H54 (cell line): ENCODE data around the gene ATOH8.

Experiments used
- DNase-seq: peaks from one replicate; pipeline ENCODE4 v3.0.0; 2011; ENCODE audit warnings: low spot score, mixed read lengths; ENCODE audit not compliant: insufficient read length
- FAIRE-seq: peaks from 3 replicates; lab custom pipeline; 2011; peaks lifted over from hg19 to GRCh38; lab: Jason Lieb, UNC
- POLR2A ChIP-seq: IDR thresholded peaks from 2 replicates; pipeline ENCODE4 v1.6.1; 2011; ENCODE audit warnings: low read depth, mild to moderate bottlenecking, low read length

The ATOH8 gene

DNA sequence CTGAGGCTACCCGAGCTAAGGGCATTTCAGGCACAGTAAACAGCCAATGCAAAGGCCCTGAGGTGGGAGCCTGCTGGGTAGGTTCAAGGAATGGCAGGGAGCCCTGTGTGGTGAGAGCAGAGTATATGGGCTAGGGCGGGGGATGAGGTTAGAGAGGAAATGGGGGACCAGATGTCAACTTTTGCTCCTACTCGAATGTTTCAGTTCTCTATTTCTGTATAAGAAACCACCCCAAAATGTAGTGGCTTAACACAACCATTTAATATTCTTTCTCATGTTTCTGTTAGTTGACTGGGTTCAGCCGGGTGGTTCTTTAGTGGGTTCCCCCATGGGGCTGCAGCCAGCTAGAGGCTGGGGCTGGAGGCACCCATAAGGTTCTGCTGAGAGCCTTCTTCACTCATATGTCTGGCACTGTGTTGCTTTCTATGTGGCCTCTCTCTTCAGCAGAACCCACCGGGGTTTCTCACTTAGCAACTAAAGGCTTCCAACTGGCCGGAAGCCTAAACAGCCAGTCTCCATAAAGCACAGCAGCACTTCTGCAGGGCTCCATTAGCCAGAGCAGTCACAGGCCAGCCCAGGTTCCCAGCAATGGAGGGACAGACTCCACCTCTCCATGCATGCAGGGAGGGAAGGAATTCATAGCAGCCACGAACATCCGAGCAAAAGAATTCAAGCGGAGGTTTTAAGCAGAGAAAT, 5.6 kb upstream of the ATOH8 start:
- no peak for TF ChIP-seq POLR2A
- FAIRE-seq (no peak), DNase-seq (no peak)

DNA sequence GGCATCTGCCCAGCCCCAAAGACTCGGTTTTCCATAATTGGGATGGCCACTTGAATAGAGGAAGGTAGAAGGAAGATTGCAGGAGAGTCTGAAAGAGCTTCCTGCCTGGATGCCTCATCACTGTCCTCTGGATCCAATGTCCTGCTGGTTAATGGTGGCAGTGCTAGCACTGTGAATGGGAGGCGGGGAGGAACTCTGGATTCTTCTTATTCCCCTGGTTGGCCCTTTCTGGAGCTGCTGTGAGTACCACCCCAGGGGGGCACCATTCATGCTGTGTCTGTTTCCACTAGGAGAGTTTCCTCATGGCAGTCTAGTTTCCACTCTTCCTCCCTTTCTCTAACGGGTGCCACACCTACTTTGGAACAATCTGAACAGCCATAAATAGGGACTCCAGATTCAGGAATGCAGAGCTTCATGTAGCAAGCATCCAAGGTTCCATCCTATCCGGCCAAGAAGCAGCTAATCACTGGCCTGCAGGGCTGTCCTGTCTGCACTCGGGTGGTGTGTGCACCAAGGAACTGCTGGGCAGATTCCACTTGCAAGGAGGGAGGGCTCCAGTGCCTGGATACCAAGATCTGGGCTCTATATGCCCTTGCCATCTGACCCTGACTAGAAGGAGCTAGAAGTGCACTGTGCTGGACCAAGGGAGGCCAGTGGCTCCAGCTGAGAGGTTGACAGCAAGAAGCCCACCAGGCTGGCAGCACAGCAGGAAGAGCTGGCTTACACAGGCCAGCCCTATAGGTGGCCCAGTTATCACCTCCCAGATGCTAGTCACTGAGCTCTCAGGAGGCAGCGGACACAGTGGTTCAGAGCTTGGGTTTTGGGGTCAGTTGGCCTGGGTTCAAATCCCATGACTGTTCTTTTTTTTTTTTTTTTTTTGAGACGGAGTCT, 4.6 kb upstream of the ATOH8 start:
- no peak for FAIRE-seq
- DNase-seq: no peak
- no peak for TF ChIP-seq POLR2A

DNA sequence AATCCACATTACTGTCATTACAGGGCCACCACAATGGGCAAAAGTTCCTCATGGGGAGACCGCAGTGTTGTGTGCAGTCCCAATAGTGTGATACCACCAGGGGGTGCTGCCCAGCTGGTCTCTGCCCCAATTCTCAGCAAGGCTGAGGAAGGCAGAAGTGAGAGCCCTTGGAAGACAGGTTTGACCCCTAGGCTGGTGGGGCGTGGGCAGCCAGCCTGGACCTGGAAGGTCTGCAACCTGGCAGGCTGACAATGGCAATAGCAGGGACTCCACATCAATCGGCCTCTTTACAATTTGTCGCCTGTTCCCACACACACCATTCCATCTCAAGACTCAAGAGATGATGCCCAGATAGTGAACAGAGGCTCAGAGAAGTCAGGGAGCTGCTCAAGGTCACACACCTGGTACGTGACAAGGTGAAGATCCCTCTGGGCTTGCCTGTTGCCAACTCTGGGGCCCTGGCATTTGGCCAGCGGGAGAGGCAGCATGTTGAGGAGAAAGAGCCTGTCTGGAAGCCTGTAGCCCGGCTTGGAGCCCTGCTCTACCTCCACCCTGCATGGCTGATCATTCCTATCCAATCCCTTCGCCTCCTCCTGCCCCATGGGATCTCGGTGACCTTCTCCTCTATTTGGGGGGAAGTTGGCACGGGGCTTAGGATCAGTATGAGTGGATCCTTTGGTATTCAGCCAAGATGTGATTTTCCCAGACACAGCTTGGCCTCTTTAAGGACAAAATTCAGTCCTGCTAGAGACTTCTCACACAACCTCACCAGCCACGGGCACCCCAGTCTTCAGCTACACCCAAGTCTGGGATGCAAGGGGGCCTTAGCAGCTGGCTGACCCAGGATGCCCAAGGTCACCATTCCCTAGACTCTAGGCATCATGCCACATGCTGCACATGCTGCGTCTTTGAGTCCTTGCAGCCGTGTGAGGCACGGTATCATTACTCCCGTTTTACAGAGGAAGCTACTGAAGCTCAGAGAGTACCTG, 2.9 kb upstream of the ATOH8 start:
- TF ChIP-seq POLR2A: no peak
- FAIRE-seq: no peak
- DNase-seq: peak; percentile 68

DNA sequence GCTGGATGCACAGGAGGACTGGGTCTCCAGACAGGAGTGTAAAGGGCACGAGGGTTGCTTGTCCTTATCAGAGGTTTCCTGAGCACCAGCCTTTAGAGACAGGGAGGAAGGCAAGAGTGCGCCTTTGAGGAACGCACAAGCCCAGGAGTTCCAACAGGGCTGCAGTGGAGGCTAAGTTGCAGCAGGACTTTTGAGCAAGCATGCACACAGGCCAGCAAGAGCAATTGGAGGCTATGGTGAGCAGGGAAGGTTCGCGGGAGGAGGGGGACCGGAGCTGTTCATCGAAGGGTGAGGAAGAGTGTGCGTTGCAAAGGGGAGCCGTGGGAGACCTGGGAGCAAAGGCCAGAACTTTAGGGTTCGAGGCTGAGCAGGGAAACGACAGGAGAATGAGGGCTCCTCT, 2.2 kb upstream of the ATOH8 start:
- no peak for FAIRE-seq
- DNase-seq: no peak
- TF ChIP-seq POLR2A: no peak

- TF ChIP-seq POLR2A: no peak
- DNase-seq (no peak), FAIRE-seq (no peak)
Observed at GRCh38 chr2:85753035-85753524, 711 bp upstream of the ATOH8 start.

DNA sequence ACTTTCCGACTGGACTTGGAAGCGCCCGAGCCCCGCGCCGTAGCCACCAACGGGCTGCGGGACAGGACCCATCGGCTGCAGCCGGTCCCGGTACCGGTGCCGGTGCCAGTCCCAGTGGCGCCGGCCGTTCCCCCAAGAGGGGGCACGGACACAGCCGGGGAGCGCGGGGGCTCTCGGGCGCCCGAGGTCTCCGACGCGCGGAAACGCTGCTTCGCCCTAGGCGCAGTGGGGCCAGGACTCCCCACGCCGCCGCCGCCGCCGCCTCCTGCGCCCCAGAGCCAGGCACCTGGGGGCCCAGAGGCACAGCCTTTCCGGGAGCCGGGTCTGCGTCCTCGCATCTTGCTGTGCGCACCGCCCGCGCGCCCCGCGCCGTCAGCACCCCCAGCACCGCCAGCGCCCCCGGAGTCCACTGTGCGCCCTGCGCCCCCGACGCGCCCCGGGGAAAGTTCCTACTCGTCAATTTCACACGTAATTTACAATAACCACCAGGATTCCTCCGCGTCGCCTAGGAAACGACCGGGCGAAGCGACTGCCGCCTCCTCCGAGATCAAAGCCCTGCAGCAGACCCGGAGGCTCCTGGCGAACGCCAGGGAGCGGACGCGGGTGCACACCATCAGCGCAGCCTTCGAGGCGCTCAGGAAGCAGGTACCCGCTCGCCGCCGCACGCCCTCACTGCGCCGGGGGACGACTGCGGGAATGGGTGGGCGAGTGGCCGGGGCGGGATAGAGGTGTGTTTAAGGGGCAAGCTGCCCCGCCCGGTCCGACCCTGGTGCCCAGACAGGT, 713 bp downstream of the ATOH8 start:
- FAIRE-seq: no peak
- TF ChIP-seq POLR2A: no peak
- DNase-seq: no peak

GRCh38 chr2:85755122-85756027, 1.6 kb downstream of the ATOH8 start:
- no peak for FAIRE-seq
- no peak for DNase-seq
- no peak for TF ChIP-seq POLR2A

DNA sequence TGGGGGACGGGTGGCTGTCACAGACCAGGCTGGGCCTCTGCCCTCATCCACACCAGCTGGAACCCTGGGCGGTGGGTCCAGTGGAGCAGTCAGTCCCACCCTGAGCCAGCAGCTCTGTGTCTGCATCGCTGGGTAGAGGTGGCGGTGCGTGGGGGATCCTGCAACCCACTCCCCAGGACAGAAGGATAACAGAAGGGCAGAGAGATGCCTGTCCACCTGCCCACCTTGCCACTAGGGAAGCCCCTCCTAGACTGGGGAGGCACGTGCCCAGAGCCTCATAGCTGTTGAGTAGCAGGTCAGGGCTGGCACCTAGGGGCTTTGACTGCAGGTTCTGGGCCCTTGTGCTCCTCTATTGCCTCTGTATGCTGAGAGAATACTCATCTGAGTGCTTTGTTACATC, 2.4 kb downstream of the ATOH8 start:
- no peak for TF ChIP-seq POLR2A
- FAIRE-seq (no peak), DNase-seq (no peak)

- FAIRE-seq (no peak), DNase-seq (no peak)
- no peak for TF ChIP-seq POLR2A
Observed at GRCh38 chr2:85756822-85757435, 3.1 kb downstream of the ATOH8 start.

DNA sequence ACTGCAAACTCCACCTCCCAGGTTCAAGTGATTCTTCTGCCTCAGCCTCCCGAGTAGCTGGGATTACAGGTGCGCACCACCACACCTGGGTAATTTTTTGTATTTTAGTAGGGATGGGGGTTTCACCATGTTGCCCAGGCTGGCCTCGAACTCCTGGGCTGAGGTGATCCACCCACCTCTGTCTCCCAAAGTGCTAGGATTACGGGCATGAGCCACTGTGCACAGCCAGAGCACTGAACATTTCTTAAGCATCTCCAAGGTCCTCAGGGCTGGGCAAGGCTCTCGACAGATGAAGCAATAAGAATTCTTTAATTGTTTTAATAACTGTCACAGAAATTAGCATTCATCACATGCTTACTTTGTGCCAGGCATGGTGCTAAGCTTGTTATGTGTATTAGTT, 4.1 kb downstream of the ATOH8 start:
- FAIRE-seq: no peak
- no peak for TF ChIP-seq POLR2A
- no peak for DNase-seq
